ENCODE results near the gene POLE. TPM values are rescaled to one million over a fixed set of nuclear protein-coding genes. Genes with fewer than 3 reads are reported as not detected.

Gene POLE
- total RNA-seq, 2 experiments from 2014 or later, result 157 to 230 TPM

GRCh38 chr12:132648616-132649225, 38.4 kb downstream of the POLE start:
- Histone ChIP-seq H3K79me2 (ENCODE audit: insufficient read depth, low read depth, low read length) (no peaks in the 10 kb centered on the region), H4K20me1 (ENCODE audit: insufficient read depth, low read length) (no peaks in the 10 kb centered on the region), H3K9me2 (ENCODE audit: insufficient read depth, low read length) (no peaks in the 10 kb centered on the region), H3K36me3 (ENCODE audit: insufficient read depth, low read length) (peaks cover 95% of the 10 kb centered on the region), H3K27ac (ENCODE audit: low read depth, low read length, poor library complexity, severe bottlenecking) (no peak overlapping the region), H3K9me3 (ENCODE audit: low read length) (no peaks in the 10 kb centered on the region), H3K4me3 (ENCODE audit: low read depth, low read length, poor library complexity, severe bottlenecking) (no peak overlapping the region), H2AFZ (ENCODE audit: low read length) (no peak overlapping the region), H3K4me1 (ENCODE audit: insufficient read depth, low read length, poor library complexity, severe bottlenecking) (no peaks in the 10 kb centered on the region), H3K4me2 (ENCODE audit: low read length) (no peak overlapping the region)
- DNase-seq (ENCODE audit: low spot score), result no peak
- CTCF ChIA-PET (ENCODE audit: unreplicated experiment), result interaction anchor here (0.7 kb wide), 1 partner anchor 15 kb away, joined by 3 read pairs; no protein-coding TSS in a partner anchor
- TF ChIP-seq EZH2phosphoT487 (IDR thresholded peaks at IDR 0.05; ENCODE audit: borderline replicate concordance, low read depth, low read length) (no peak), CTCF (conservative IDR thresholded peaks at IDR 0.05; ENCODE audit: low read length) (no peak)
- POLR2A ChIA-PET, result no interaction called here
- intact Hi-C loops (cut with micrococcal nuclease; ENCODE audit: unreplicated experiment), result no loop called here
- no TSS peak for BruUV-seq (replicated peaks)

- no peak for TF ChIP-seq EZH2phosphoT487 (IDR thresholded peaks at IDR 0.05; ENCODE audit: borderline replicate concordance, low read depth, low read length)
- TF ChIP-seq CTCF (conservative IDR thresholded peaks at IDR 0.05; ENCODE audit: low read length), result no peak
- no peak overlapping the region for H3K4me3 ChIP-seq (ENCODE audit: low read depth, low read length, poor library complexity, severe bottlenecking)
- H3K27ac ChIP-seq (ENCODE audit: low read depth, low read length, poor library complexity, severe bottlenecking), result no peak overlapping the region
- no peak overlapping the region for H3K4me2 ChIP-seq (ENCODE audit: low read length)
- no peaks in the 10 kb centered on the region for H3K79me2 ChIP-seq (ENCODE audit: insufficient read depth, low read depth, low read length)
- no peak for DNase-seq (ENCODE audit: low spot score)
- H3K9me2 ChIP-seq (ENCODE audit: insufficient read depth, low read length), result no peaks in the 10 kb centered on the region
- H4K20me1 ChIP-seq (ENCODE audit: insufficient read depth, low read length), result no peaks in the 10 kb centered on the region
- BruUV-seq (replicated peaks), result no TSS peak
- CTCF ChIA-PET (ENCODE audit: unreplicated experiment), result interaction anchor here (0.7 kb wide), 1 partner anchor 15 kb away, joined by 3 read pairs; no protein-coding TSS in a partner anchor
- peaks cover 95% of the 10 kb centered on the region for H3K36me3 ChIP-seq (ENCODE audit: insufficient read depth, low read length)
- no peak overlapping the region for H2AFZ ChIP-seq (ENCODE audit: low read length)
- POLR2A ChIA-PET, result no interaction called here
- H3K9me3 ChIP-seq (ENCODE audit: low read length), result no peaks in the 10 kb centered on the region
- H3K4me1 ChIP-seq (ENCODE audit: insufficient read depth, low read length, poor library complexity, severe bottlenecking), result no peaks in the 10 kb centered on the region
- intact Hi-C loops (cut with micrococcal nuclease; ENCODE audit: unreplicated experiment), result no loop called here
These were observed 39.3 kb downstream of the POLE start for GRCh38 chr12:132647858-132648257.

- Histone ChIP-seq H3K27ac (ENCODE audit: low read depth, low read length, poor library complexity, severe bottlenecking) (no peak overlapping the region), H3K79me2 (ENCODE audit: insufficient read depth, low read depth, low read length) (no peaks in the 10 kb centered on the region), H3K9me2 (ENCODE audit: insufficient read depth, low read length) (no peaks in the 10 kb centered on the region), H3K36me3 (ENCODE audit: insufficient read depth, low read length) (peaks cover 95% of the 10 kb centered on the region), H3K9me3 (ENCODE audit: low read length) (no peaks in the 10 kb centered on the region), H4K20me1 (ENCODE audit: insufficient read depth, low read length) (no peaks in the 10 kb centered on the region), H3K4me3 (ENCODE audit: low read depth, low read length, poor library complexity, severe bottlenecking) (no peak overlapping the region), H3K4me2 (ENCODE audit: low read length) (no peak overlapping the region), H2AFZ (ENCODE audit: low read length) (no peak overlapping the region), H3K4me1 (ENCODE audit: insufficient read depth, low read length, poor library complexity, severe bottlenecking) (no peaks in the 10 kb centered on the region)
- CTCF ChIA-PET (ENCODE audit: unreplicated experiment), result no interaction called here
- POLR2A ChIA-PET, result no interaction called here
- intact Hi-C loops (cut with micrococcal nuclease; ENCODE audit: unreplicated experiment), result no loop called here
- TF ChIP-seq CTCF (conservative IDR thresholded peaks at IDR 0.05; ENCODE audit: low read length), result no peak
- TF ChIP-seq EZH2phosphoT487 (IDR thresholded peaks at IDR 0.05; ENCODE audit: borderline replicate concordance, low read depth, low read length), result no peak
- BruUV-seq (replicated peaks), result no TSS peak
- no peak for DNase-seq (ENCODE audit: low spot score)
These were observed 40.3 kb downstream of the POLE start for GRCh38 chr12:132646850-132647249.
